H1 (cell line): Measurements from ENCODE around the gene DIP2C. TPM values are rescaled to one million over a fixed set of nuclear protein-coding genes. Genes with fewer than 3 reads are reported as not detected.

Experiments used
- SIN3A ChIP-seq, 2 experiments: IDR thresholded peaks in 1 of 2; conservative IDR thresholded peaks in 1 of 2; 2 replicates each; pipeline ENCODE4 v1.6.1; 2011 to 2012; ENCODE audit warnings: low read length in 2 of 2, improper control_type of control experiment in 1 of 2, low read depth in 1 of 2, mild to moderate bottlenecking in 1 of 2
- polyA plus RNA-seq, 7 experiments: library from polyadenylated mRNA; depleted of rRNA in 3 of 7; stranded (reverse) in 5 of 7; unstranded in 2 of 7; fragments of >200 nt in 5 of 7; fragments of 200-250 nt in 2 of 7; gene quantifications; 1 replicate in 5 of 7; 2 replicates in 1 of 7; 4 replicates in 1 of 7; pipeline versions ENCODE4 v1.2.1 to v1.2.3, GENCODE V29; 2011 to 2013; ENCODE audit warnings: missing spikeins in 2 of 7, mixed read lengths in 2 of 7
- total RNA-seq: library from RNA; stranded (reverse); fragmentation: NEBNext Ultra II Directional; extraction: Animal tissue kit (Norgen Biotek cat#: 25700); gene quantifications from 2 replicates; pipeline ENCODE4 v1.2.1, GENCODE V29; 2021

Gene DIP2C
- total and polyA plus RNA-seq, 2 of the 8 experiments (the other 6 are each of a cell fraction or from before 2014, with no cell fraction given), result 3.8 to 9.3 TPM

DNA sequence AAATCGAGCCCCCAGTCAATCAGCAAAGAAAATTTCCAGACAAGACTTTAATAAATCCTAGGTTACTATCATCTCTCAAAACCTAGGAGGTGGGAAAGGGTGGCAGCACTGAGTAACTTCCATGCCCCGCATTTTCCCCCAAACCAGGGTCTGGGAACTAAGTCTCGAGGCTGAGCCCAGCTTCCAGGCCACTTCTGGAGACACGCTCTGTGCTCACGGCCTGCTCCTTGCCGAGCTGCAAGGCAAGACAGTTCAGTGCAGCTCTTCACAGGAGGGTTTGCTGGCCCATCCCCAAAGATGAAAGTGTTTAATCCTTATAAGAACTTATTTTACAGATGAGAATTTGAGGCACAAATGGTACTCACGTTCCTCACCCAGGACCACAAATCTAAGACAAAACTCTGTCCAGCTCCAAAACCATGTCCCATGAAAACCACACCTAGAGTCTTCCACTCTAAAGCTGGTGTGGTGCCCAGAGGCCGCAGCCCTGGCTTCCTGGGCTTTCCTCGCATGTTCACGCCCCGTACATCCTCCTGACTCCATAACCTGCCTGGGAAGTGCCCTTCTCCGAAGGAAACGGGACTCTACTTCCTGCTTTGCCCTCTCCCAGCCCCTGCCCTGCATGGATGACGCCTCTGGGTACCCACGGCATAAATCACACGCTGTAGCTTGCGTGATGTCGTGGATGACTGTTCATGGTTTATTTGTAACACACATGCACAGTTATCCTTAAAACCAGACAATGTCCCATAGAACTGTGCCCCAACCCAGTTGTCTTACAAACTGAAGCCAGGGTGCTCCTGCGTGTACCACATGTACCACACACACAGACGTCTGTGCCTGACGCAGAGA is 201.2 kb downstream of the DIP2C start (continued):
- no peak for TF ChIP-seq SIN3A (conservative IDR thresholded peaks at IDR 0.05 in 1 of 2, IDR thresholded peaks at IDR 0.05 in 1 of 2; ENCODE audit: low read depth in 1 of 2, low read length in 2 of 2)
